Activated B cell treated with CpG ODN at 0.5 μM for 24 hours (primary cell): ENCODE measurements around the gene CTDP1. TPM values are rescaled to one million over a fixed set of nuclear protein-coding genes. Genes with fewer than 3 reads are reported as not detected.

Experiments
- ATAC-seq: fragments of 200-7000 bp; cut with Tn5 transposase; one replicate; pipeline ENCODE4 v1.10.0; 2021; ENCODE audit warnings: low read depth, mild to moderate bottlenecking, moderate library complexity
- CTCF ChIA-PET: fragments of 350-600 bp; sonication (Branson Sonifier 250); formaldehyde crosslinking; loops from one replicate; lab custom pipeline; 2021; ENCODE audit warnings: antibody characterized with exemption; lab: Charles Lee
- POLR2A ChIA-PET: fragments of 350-600 bp; sonication (Branson Sonifier 250); formaldehyde crosslinking; loops from one replicate; lab custom pipeline; 2021; ENCODE audit warnings: antibody characterized with exemption; lab: Charles Lee
- DNase-seq: peaks from one replicate; pipeline ENCODE4 v3.0.0; 2022
- H3K27ac Mint-ChIP-seq: one replicate; pipeline ENCODE4 v1.8.0; 2020; ENCODE audit warnings: mixed read lengths
- H3K27me3 Mint-ChIP-seq: one replicate; pipeline ENCODE4 v1.8.0; 2021; ENCODE audit warnings: mixed read lengths
- H3K36me3 Mint-ChIP-seq: one replicate; pipeline ENCODE4 v1.8.0; 2021; ENCODE audit warnings: low read depth, mixed read lengths
- H3K4me1 Mint-ChIP-seq: one replicate; pipeline ENCODE4 v1.8.0; 2021; ENCODE audit warnings: mixed read lengths
- H3K4me3 Mint-ChIP-seq: one replicate; pipeline ENCODE4 v1.8.0; 2020; ENCODE audit warnings: mild to moderate bottlenecking, mixed read lengths
- H3K9me3 Mint-ChIP-seq: one replicate; pipeline ENCODE4 v1.8.0; 2020; ENCODE audit warnings: mixed read lengths
- intact Hi-C: fragments of 100-400 bp; cut with micrococcal nuclease; formaldehyde crosslinking; loops from one replicate; pipeline ENCODE4 v1.15.1; 2024
- total RNA-seq: library from RNA; stranded (reverse); gene quantifications from 2 replicates; pipeline ENCODE4 v1.2.3, GENCODE V29; 2022
- TF ChIP-seq, protein P1 (sequence below): fragments of 200-600 bp; IDR thresholded peaks from one replicate; pipeline ENCODE4 v1.8.0; 2022; ENCODE audit warnings: antibody characterized with exemption, mild to moderate bottlenecking

The CTDP1 gene
- total RNA-seq, 1 donor from 2014 or later: 33.8 TPM

DNA sequence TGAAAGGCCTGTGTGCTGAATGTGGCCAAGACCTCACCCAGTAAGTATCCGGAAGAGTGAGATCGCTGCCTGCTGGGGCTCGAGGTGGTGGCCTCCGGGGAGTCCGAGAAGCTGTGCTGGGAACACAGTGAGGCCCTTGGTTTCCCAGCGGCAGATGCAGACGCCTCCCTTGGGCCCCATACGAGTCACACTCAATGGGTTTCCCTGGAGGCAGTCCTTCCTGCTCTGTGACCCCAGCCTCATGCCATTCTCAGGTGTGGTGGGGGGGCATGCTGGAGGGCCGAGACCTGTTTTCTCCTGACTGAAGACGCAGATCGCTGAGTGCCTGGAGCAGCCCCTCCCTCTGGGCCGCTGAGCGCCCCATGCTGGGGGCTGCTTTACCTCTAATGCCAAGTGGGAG, 15.7 kb downstream of the CTDP1 start:
- H3K27ac Mint-ChIP-seq: no peak overlapping the region
- intact Hi-C loops: no loop called here
- no peaks in the 10 kb centered on the region for H3K9me3 Mint-ChIP-seq
- ATAC-seq (no peak), DNase-seq (no peak)
- H3K36me3 Mint-ChIP-seq: peaks cover 51% of the 10 kb centered on the region
- ChIA-PET CTCF (no interaction called here), POLR2A (no interaction called here)
- TF ChIP-seq, protein P1, sequence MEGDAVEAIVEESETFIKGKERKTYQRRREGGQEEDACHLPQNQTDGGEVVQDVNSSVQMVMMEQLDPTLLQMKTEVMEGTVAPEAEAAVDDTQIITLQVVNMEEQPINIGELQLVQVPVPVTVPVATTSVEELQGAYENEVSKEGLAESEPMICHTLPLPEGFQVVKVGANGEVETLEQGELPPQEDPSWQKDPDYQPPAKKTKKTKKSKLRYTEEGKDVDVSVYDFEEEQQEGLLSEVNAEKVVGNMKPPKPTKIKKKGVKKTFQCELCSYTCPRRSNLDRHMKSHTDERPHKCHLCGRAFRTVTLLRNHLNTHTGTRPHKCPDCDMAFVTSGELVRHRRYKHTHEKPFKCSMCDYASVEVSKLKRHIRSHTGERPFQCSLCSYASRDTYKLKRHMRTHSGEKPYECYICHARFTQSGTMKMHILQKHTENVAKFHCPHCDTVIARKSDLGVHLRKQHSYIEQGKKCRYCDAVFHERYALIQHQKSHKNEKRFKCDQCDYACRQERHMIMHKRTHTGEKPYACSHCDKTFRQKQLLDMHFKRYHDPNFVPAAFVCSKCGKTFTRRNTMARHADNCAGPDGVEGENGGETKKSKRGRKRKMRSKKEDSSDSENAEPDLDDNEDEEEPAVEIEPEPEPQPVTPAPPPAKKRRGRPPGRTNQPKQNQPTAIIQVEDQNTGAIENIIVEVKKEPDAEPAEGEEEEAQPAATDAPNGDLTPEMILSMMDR: no peak
- H3K4me3 Mint-ChIP-seq: no peak overlapping the region
- H3K4me1 Mint-ChIP-seq: peaks cover 5% of the 10 kb centered on the region
- H3K27me3 Mint-ChIP-seq: no peaks in the 10 kb centered on the region

DNA sequence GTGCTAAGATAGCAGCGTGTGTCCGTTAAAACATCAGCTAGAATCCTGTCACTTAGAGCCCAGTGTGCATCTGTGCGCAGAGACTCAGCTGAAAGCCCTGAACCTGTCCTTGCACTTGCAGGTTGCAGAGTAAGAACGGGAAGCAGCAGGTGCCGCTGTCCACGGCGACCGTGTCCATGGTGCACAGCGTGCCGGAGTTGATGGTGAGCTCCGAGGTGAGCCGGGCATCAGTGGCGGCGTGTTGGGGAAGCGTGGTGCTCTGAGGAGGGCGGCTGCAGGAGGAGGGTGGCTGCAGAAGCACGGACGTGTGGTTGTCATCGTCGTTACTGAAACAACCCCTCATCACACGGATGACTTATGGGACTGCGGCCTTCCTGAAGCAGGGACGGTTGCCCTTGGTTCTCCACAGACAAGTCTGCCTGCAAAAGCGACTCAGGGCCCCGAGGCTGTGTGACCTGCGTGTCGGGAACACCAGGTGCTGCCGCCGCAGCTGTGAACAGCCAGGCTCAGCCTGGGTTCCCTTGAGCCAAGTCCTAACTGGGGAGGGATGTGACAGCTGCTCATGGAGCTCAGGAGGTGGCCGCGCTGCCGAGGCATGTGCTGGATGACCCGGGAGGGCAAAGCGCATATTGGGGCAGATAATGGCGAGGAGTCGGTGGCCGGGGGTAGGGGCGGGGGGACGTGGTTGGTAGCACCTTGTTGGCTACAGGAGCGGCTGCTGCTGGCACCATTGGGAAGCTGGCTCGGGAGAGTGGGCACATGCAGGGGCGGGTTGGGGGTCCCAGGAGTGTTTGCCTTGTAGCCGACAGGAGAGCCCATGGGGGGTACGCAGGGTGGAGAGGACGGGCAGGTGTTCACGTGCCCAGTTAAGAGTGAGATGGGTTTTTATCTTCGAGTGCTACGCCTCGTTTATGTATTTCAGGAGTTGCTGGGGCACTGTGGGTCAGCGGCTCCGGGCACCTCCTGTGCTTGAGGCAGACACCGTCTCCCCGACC, 16.6 kb downstream of the CTDP1 start:
- Mint-ChIP-seq H3K36me3 (peaks cover 60% of the 10 kb centered on the region), H3K9me3 (no peaks in the 10 kb centered on the region), H3K27ac (no peak overlapping the region), H3K4me1 (peaks cover 5% of the 10 kb centered on the region), H3K27me3 (no peaks in the 10 kb centered on the region), H3K4me3 (no peak overlapping the region)
- DNase-seq: no peak
- ChIA-PET CTCF (no interaction called here), POLR2A (no interaction called here)
- TF ChIP-seq, protein P1: no peak
- ATAC-seq: no peak
- intact Hi-C loops: no loop called here

DNA sequence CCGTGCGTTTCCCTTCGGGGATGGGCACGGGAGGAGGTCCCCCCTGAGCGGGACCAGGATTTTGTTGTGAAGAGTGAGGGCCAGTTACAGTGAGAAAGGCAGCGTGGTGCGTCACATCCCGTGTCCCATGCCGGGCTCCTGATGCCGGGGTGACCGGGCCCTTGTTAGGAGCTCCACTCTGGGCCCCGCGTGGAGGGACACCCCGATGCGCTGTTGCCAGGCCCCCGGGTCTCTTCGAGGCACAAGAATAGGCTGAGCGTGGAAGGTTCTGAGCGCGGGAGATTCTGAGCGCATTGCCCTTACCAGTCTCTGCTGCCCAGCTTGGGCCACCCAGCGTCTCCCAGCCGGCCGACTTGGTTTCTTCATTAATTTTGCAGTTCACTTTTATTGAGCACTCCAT, 17.6 kb downstream of the CTDP1 start:
- no peaks in the 10 kb centered on the region for H3K27me3 Mint-ChIP-seq
- TF ChIP-seq, protein P1: no peak
- no peaks in the 10 kb centered on the region for H3K9me3 Mint-ChIP-seq
- no peak overlapping the region for H3K27ac Mint-ChIP-seq
- CTCF ChIA-PET: no interaction called here
- H3K36me3 Mint-ChIP-seq: peaks cover 67% of the 10 kb centered on the region
- DNase-seq (no peak), ATAC-seq (no peak)
- intact Hi-C loops: no loop called here
- H3K4me1 Mint-ChIP-seq: peaks cover 5% of the 10 kb centered on the region
- POLR2A ChIA-PET: no interaction called here
- H3K4me3 Mint-ChIP-seq: no peak overlapping the region

DNA sequence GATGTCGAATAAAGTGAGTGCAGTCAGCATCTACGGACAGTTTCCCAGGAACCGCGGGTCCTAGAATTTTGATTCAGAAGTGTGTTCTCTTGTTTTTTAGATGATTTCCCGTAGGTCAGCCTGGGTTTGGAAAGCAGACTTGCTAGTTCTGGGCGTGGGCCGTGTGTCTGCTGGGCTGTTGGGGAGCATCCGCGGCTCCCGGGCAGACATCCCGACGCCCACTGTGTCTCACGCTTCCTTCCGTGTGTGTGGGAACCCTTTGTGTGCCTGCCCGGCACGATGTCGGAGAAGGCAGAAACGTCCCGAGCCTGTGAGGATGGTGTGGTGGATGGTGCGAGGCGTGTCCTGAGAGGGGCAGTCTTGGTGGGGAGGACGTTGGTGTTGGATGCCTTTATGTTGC, 18.4 kb downstream of the CTDP1 start:
- DNase-seq (no peak), ATAC-seq (no peak)
- CTCF ChIA-PET: no interaction called here
- Mint-ChIP-seq H3K27ac (no peak overlapping the region), H3K9me3 (no peaks in the 10 kb centered on the region), H3K4me1 (peaks cover under 1% of the 10 kb centered on the region), H3K27me3 (no peaks in the 10 kb centered on the region), H3K4me3 (no peak overlapping the region), H3K36me3 (peaks cover 69% of the 10 kb centered on the region)
- TF ChIP-seq, protein P1: no peak
- intact Hi-C loops: no loop called here
- POLR2A ChIA-PET: no interaction called here

DNA sequence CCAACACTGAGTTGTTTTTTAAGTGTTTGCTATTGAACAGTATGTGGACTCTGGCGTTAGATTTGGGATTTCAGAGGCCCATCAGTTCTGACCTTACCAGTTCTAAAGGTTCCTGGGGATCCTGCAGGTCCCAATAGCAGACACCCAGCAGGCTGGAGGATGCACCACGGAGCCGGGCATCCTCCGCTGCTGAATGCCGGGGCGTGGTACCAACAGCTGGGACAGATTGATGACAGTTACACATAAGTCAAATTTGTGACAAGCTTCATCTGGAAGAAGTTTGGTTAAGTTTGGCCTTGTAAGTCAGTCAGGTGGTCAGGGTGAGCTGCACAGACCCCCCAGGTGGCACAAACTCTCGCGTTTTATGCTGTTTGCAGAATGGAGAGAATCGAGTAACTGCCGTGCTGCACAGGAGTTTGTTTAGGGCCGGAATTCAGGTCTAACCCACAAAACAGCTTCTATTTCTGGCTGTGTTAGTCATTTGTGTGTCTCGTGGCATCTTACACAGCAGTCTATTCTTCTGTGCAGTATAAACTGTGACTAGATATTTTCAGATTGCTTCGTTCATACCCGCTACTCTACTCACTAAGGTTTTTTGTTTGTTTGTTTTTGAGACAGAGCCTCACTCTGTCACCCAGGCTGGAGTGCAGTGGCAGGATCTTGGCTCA, 19.2 kb downstream of the CTDP1 start:
- H3K36me3 Mint-ChIP-seq: peaks cover 73% of the 10 kb centered on the region
- no peak overlapping the region for H3K27ac Mint-ChIP-seq
- H3K4me3 Mint-ChIP-seq: no peak overlapping the region
- TF ChIP-seq, protein P1: no peak
- ATAC-seq (no peak), DNase-seq (no peak)
- no peaks in the 10 kb centered on the region for H3K27me3 Mint-ChIP-seq
- H3K9me3 Mint-ChIP-seq: no peaks in the 10 kb centered on the region
- intact Hi-C loops: no loop called here
- CTCF ChIA-PET: no interaction called here
- H3K4me1 Mint-ChIP-seq: no peaks in the 10 kb centered on the region
- POLR2A ChIA-PET: no interaction called here
